ENCODE results near the gene KMT5C. TPM values are rescaled to one million over a fixed set of nuclear protein-coding genes. Genes with fewer than 3 reads are reported as not detected.

Gene KMT5C
- total RNA-seq, 1 donor from 2014 or later: 13.3 TPM

DNA sequence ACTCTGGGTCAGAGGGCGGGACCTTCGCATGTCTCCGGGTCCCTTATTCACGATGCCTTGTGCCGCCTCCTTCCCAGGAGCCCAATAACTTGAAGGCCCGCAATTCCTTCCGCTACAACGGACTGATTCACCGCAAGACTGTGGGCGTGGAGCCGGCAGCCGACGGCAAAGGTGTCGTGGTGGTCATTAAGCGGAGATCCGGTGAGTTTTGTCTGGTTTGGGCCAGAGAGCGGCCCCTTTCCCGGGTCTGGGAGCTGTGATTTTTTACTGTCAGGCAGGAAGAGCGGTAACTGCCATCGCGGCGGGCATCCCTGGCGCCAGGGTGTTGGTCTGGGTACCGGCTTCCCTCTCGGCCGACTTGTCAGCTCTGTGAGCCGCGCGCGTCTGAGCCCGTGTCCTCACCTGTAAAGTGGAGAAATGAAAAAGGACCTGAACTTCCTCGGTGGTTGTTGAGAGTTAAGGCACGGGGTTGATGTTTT is 46.9 kb downstream of the KMT5C start:
- DNase-seq: no peak

DNA sequence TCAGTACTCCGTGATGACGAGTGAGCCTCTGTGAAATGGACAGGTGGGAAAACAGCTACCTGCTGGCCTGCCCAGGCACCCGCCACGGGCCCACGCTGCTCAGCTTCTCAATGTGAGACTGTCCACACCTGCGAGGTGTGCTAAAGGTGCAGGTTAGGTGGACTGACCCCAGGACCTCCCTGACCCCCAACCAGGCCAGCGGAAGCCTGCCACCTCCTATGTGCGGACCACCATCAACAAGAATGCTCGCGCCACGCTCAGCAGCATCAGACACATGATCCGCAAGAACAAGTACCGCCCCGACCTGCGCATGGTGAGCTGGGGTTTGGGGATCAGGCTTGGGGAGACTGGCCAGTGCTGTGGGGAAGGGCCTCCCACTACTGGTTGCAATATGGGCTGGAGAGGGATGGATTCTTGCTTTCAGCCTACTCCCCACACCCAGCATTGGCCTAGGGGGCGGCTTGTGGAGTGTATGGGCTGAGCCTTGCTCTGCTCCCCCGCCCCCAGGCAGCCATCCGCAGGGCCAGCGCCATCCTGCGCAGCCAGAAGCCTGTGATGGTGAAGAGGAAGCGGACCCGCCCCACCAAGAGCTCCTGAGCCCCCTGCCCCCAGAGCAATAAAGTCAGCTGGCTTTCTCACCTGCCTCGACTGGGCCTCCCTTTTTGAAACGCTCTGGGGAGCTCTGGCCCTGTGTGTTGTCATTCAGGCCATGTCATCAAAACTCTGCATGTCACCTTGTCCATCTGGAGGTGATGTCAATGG is 48.2 kb downstream of the KMT5C start:
- DNase-seq: no peak

DNA sequence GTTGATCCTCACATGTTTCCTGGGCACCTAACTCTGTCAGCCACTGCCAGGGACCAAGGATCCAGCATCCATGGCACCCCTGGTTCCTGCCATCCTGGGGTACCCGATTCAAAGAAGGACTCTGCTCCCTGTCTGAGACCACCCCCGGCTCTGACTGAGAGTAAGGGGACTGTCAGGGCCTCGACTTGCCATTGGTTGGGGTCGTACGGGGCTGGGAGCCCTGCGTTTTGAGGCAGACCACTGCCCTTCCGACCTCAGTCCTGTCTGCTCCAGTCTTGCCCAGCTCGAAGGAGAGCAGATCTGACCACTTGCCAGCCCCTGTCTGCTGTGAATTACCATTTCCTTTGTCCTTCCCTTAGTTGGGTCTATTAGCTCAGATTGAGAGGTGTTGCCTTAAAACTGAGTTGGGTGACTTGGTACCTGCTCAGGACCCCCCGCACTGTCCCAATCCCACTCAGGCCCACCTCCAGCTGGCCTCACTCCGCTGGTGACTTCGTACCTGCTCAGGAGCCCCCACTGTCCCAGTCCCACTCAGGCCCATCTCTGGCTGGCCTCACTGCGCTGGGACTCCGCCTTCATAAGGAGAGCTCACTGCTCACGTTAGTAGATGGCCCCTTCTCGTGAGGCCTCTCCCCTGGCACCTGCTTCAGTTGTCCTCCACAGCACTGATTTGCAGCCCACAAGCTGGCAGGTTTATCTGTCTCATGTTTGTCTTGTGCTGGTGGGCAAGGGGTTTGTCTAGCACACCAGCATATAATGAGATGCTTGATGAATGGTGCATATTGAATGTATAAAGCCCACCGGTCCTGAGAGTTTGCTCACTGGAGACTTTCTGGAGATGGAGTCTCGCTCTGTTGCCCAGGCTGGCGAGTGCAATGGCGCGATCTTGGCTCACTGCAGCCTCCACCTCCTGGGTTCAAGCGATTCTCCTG is 50.0 kb downstream of the KMT5C start:
- DNase-seq: no peak

DNA sequence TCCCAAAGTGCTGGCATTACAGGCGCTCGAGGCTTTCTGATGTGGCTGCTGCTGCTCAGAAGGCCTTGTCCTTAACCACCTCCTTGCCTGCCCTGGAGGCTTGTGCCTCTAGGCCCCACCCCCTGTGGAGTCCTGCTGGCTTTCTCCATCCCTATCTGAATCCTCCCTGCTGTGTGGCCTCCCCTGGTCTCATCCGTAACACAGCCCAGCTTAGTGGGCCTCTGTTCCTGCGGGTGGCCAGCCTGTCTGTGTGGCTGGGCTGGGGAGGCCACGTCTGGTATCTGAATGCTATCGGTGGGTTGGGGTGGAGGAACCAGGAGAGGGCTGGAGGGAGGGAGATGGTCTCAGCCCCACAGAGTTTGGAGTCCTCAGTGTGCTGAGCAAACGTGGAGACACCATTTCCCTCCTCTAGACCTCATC is 50.8 kb downstream of the KMT5C start:
- DNase-seq: no peak

DNA sequence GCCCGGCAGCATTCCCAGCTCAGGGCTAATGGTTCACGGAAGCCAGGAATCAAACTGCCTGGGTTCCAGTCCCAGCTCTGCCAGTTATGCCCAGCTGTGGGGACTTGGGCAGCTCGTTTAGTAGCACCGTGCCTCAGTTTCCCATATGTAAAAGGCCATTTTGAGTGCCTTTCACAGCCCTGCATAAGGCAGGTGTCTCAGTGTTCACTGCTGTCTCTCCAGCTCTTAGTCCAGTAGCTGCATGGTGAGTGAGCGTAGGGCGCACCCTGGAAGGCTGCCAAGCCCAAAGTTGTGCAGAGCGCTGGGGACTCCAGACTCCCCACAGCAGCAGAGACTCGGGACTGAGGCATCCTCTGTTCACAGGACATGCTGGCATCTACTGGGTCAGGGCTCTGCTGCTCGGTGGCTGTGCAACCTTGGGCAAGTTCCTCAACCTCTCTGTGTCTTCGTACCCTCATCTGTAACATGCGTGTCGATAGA is 51.6 kb downstream of the KMT5C start:
- DNase-seq: no peak

DNA sequence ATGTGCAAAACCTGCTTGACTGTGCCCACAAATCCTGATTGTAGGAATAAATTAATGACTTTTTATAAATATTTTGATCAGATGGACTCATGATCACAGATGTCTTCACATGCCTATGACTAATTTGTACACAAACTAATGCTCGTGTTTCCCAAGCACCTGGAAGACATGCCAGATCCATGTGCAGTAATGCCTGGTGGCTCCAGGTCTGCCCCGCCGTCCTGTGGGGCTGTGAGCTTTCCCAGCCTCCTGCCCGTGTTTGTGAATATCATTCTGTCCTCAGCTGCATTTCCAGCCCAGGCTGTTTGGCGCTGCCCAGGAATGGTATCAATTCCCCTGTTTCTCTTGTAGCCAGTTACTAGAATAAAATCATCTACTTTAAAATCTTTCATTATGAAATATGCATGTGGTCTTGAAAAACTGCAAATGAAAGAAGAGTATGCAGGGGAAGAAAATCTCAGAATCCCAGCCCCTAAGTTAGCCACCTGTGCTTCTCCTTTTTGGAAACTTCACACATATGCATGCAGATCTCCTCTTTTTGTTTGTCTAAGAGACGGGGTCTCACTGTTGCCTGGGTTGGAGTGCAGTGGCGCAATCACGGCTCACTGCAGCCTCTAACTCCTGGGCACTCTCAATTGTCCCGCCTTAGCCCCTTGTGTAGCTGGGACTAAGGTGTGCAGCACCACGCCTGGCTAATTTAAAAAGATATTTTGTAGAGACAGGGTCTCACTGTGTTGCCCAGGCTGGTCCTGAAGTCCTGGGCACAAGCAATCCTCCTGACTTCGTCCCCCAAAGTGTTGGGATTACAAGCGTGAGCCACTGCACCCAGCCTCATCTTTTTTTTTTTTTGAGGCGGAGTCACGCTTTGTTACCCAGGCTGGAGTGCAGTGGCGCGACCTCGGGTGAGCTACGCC is 52.3 kb downstream of the KMT5C start:
- DNase-seq: no peak

DNA sequence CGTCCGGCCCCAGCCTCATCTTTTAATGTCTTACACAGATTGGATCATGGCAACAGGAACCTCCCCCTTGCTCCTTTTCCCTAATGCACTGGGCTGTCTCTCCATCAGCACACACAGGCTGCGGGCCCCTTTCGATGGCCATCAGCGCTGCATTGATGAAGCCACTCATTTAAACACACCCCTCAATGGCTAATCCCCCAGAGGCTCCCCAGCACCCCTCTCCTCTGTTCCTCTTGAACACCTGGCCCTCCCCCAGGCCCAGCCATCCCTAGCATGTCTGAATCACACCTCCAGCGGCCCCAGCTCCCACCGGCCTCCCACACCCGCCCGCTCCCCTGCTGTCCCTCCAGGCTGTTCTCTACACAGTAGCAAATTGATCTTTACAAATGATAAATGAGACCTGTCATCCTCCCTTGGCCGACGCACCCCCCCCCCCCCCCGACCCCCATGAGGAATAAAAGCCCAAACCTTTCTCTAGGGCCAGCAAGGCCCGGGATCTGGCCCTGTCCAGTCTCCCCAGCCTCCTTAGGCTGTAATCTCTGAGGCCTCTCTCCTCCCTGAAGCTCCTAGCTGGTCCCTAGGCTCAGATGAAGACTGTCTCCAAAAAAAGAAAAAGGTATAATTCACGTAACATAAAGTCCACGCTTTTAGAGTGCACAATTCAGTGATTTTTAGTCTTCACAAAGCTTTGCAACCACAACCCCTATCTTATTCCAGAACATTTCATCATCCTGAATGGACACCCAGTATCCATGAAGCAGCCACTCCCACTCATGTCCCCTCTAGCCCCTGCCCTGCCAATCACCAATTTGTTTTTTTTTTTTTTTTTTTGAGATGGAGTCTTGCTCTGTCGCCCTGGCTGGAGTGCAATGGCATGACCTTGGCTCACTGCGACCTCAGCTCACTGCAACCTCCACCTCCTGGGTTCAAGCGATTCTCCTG is 53.4 kb downstream of the KMT5C start:
- no peak for DNase-seq

Other genes with a start within 250 kb of the KMT5C start
- gene PPP1R12C, start 222.2 kb upstream of the KMT5C start, total RNA-seq: 48.4 TPM
- gene TNNT1, start 190.7 kb upstream of the KMT5C start, total RNA-seq: 338 TPM
- gene TNNI3, start 182.1 kb upstream of the KMT5C start, total RNA-seq: 1.7 TPM
- gene DNAAF3, start 173.3 kb upstream of the KMT5C start, total RNA-seq: 0.51 TPM
- gene SYT5, start 159.6 kb upstream of the KMT5C start, total RNA-seq: not detected
- gene PTPRH, start 130.4 kb upstream of the KMT5C start, total RNA-seq: 3.9 TPM
- gene TMEM86B, start 111.1 kb upstream of the KMT5C start, total RNA-seq: 0.72 TPM
- 33.4 TPM for gene PPP6R1, start 80.9 kb upstream of the KMT5C start, total RNA-seq
- gene HSPBP1, start 59.8 kb upstream of the KMT5C start, total RNA-seq: 27.5 TPM
- gene BRSK1, start 55.9 kb upstream of the KMT5C start, total RNA-seq: 5.0 TPM
- gene TMEM150B, start 14.5 kb upstream of the KMT5C start, total RNA-seq: not detected
- 0.72 TPM for gene COX6B2, start 14.8 kb downstream of the KMT5C start, total RNA-seq
- not detected for gene GARIN5B, start 23.4 kb downstream of the KMT5C start, total RNA-seq
- gene IL11, start 30.6 kb downstream of the KMT5C start, total RNA-seq: not detected
- not detected for gene TMEM190, start 37.0 kb downstream of the KMT5C start, total RNA-seq
- gene TMEM238, start 44.4 kb downstream of the KMT5C start, total RNA-seq: 4.2 TPM
- 453 TPM for gene RPL28, start 46.1 kb downstream of the KMT5C start, total RNA-seq
- gene UBE2S, start 67.9 kb downstream of the KMT5C start, total RNA-seq: 20.7 TPM
- gene SHISA7, start 103.4 kb downstream of the KMT5C start, total RNA-seq: not detected
- 39.3 TPM for gene ISOC2, start 121.8 kb downstream of the KMT5C start, total RNA-seq
- gene C19orf85, start 124.9 kb downstream of the KMT5C start, total RNA-seq: not detected
- 4.4 TPM for gene ZNF628, start 136.7 kb downstream of the KMT5C start, total RNA-seq
- gene NAT14, start 145.3 kb downstream of the KMT5C start, total RNA-seq: 12.0 TPM
- gene SSC5D, start 148.6 kb downstream of the KMT5C start, total RNA-seq: 29.2 TPM
- 10.2 TPM for gene SBK2, start 197.3 kb downstream of the KMT5C start, total RNA-seq
- not detected for gene SBK3, start 205.7 kb downstream of the KMT5C start, total RNA-seq
- gene ZNF579, start 241.0 kb downstream of the KMT5C start, total RNA-seq: 4.1 TPM

All from tongue (tissue), 2 donors.